C4-2B (cell line): ENCODE measurements around the gene PTPRM.

ENCODE experiments used
- H3K27ac ChIP-seq: fragments of 450-650 bp; 2 replicates; pipeline ENCODE4 v1.5.1; 2017
- ZFX ChIP-seq: fragments of 450-650 bp; IDR thresholded peaks from 2 replicates; pipeline ENCODE4 v1.6.1; 2017
- TF ChIP-seq, protein P1 (sequence below): fragments of 450-650 bp; conservative IDR thresholded peaks from 2 replicates; pipeline ENCODE4 v1.5.1; 2017; ENCODE audit warnings: mild to moderate bottlenecking

PTPRM gene

DNA sequence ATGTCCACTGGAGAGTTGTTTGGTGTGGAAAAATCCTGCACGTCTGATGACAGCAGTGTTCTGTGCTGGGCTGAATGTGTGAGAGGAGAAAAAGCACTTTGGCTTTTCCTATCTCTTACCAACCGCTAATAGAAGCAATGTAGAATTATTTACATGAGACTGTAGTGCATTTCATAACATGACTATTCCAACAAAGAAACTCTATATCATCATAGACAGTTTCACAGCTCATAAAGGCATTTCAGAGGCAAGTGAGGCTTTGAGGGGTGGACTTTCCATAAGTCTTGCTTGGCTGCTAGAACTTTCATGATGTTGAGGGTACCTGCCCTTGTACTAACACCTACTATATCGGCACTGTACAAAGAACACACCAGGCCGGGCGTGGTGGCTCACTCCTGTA, 697.0 kb downstream of the PTPRM start:
- TF ChIP-seq, protein P1, sequence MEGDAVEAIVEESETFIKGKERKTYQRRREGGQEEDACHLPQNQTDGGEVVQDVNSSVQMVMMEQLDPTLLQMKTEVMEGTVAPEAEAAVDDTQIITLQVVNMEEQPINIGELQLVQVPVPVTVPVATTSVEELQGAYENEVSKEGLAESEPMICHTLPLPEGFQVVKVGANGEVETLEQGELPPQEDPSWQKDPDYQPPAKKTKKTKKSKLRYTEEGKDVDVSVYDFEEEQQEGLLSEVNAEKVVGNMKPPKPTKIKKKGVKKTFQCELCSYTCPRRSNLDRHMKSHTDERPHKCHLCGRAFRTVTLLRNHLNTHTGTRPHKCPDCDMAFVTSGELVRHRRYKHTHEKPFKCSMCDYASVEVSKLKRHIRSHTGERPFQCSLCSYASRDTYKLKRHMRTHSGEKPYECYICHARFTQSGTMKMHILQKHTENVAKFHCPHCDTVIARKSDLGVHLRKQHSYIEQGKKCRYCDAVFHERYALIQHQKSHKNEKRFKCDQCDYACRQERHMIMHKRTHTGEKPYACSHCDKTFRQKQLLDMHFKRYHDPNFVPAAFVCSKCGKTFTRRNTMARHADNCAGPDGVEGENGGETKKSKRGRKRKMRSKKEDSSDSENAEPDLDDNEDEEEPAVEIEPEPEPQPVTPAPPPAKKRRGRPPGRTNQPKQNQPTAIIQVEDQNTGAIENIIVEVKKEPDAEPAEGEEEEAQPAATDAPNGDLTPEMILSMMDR, result no peak
- TF ChIP-seq ZFX, result no peak

GRCh38 chr18:8264861-8265411, 697.8 kb downstream of the PTPRM start:
- peak overlapping the region; percentile 13; the same call in 1 of the 2 replicates for H3K27ac ChIP-seq

More for the DNA sequence above, 697.0 kb downstream of the PTPRM start:
- peak overlapping the region; percentile 13; the same call in 1 of the 2 replicates for H3K27ac ChIP-seq

GRCh38 chr18:8272254-8272653, 705.1 kb downstream of the PTPRM start:
- H3K27ac ChIP-seq, result no peak overlapping the region
- TF ChIP-seq, protein P1, result no peak
- no peak for TF ChIP-seq ZFX

More at GRCh38 chr18:8264861-8265411, 697.8 kb downstream of the PTPRM start:
- no peak for TF ChIP-seq ZFX
- TF ChIP-seq, protein P1, result no peak

DNA sequence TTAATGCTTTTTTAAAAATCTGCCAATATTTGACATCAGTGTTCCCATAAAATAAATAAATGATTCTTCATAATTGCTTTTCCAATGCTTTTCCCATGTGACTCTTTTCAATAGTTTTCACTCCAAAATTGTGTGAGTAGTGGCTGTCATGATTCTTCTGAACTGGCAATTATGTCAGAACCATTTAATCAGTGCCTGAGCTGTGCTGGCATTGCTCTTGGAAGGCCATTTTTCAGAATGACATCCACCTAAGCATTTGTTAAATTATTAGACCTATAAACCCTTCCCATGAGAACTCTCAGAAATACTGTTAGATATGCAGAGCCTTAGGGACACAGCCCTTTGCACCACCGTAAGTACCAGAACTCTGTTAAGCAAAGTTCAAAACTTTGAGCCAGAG, 707.3 kb downstream of the PTPRM start:
- H3K27ac ChIP-seq, result no peak overlapping the region
- TF ChIP-seq, protein P1, result no peak
- TF ChIP-seq ZFX, result no peak

- H3K27ac ChIP-seq, result no peak overlapping the region
- no peak for TF ChIP-seq ZFX
- TF ChIP-seq, protein P1, result no peak
Observed at GRCh38 chr18:8276406-8276805, 709.3 kb downstream of the PTPRM start.

GRCh38 chr18:8277270-8277669, 710.2 kb downstream of the PTPRM start:
- TF ChIP-seq ZFX, result no peak
- TF ChIP-seq, protein P1, result no peak

GRCh38 chr18:8279346-8279745, 712.2 kb downstream of the PTPRM start:
- TF ChIP-seq, protein P1, result no peak
- TF ChIP-seq ZFX, result no peak
- no peak overlapping the region for H3K27ac ChIP-seq

More at GRCh38 chr18:8277270-8277669, 710.2 kb downstream of the PTPRM start:
- no peak overlapping the region for H3K27ac ChIP-seq
